ENCODE measurements around the gene CCND1. TPM values are rescaled to one million over a fixed set of nuclear protein-coding genes. Genes with fewer than 3 reads are reported as not detected.

Gene CCND1
- total RNA-seq, 1 experiment from 2014 or later: 868 TPM

DNA sequence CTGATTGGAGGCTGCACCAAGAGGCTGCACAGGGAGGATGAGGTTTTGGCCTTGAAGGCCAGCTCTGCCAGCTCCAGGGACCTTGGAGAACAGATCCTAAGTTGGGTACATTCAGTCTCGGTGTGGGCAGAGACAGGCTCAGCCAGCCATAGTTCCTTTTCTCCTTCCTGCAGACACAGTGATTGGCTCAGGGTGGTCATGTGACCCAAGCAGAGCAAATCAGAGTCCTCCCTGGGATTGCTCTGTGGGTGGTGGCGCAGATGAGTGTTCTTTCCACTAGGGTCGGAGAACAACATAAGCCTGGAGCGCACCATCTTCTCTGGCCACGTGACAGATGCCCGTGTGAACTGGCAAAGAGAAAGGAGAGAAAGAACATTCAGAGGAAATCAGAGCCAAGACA, 47.1 kb upstream of the CCND1 start:
- intact Hi-C loops (cut with micrococcal nuclease): no loop called here
- BruUV-seq (replicated peaks): no TSS peak

DNA sequence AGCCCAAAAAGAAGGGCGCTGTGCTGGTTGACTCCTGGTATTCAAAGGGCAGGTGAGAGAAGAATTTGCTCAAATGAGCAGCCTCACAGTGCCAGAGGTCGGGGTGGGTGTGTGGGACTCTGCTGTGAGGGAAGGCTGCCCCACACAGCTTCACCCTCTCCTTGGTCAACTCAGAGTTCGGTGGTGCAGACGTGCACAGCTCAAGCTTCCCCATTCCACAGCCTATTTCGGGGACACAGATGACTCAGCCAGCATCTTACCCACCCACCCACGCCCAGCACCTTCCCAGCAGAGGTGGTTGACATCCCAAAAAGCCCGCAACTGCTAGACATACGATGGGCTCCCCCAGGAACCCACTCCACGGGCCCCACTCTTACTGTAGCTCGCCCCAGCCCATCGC, 46.5 kb upstream of the CCND1 start:
- Histone ChIP-seq H3K9ac (ENCODE audit: low read length) (no peak overlapping the region), H4K20me1 (ENCODE audit: low read length) (no peaks in the 10 kb centered on the region), H3F3A (ENCODE audit: low read length, unreplicated experiment) (no peaks in the 10 kb centered on the region), H3K27ac (ENCODE audit: low read length) (no peak overlapping the region), H3K4me3 (ENCODE audit: low read length) (no peak overlapping the region), H3K36me3 (ENCODE audit: low read depth, low read length) (no peaks in the 10 kb centered on the region), H3K9me3 (ENCODE audit: low read length) (no peaks in the 10 kb centered on the region), H3K4me1 (ENCODE audit: insufficient read depth, low read length) (no peaks in the 10 kb centered on the region), H3K27me3 (ENCODE audit: low read length) (no peaks in the 10 kb centered on the region), H2AFZ (ENCODE audit: low read length) (no peak overlapping the region), H3K4me2 (ENCODE audit: low read length) (no peak overlapping the region), H3K79me2 (ENCODE audit: low read length) (no peaks in the 10 kb centered on the region), H3K9me2 (replicated peaks; ENCODE audit: low read length) (no peaks in the 10 kb centered on the region)
- intact Hi-C loops (cut with micrococcal nuclease): no loop called here
- DNase-seq: no peak
- POLR2A ChIA-PET (ENCODE audit: unreplicated experiment): no interaction called here
- ATAC-seq: no peak
- no TSS peak for BruUV-seq (replicated peaks)
- CTCF ChIA-PET: no interaction called here
- TF ChIP-seq EZH2 (IDR thresholded peaks at IDR 0.05; ENCODE audit: low read length, unreplicated experiment): no peak
- TF ChIP-seq EZH2phosphoT487 (IDR thresholded peaks at IDR 0.05; ENCODE audit: borderline replicate concordance, low read length): no peak
- TF ChIP-seq, protein P1, sequence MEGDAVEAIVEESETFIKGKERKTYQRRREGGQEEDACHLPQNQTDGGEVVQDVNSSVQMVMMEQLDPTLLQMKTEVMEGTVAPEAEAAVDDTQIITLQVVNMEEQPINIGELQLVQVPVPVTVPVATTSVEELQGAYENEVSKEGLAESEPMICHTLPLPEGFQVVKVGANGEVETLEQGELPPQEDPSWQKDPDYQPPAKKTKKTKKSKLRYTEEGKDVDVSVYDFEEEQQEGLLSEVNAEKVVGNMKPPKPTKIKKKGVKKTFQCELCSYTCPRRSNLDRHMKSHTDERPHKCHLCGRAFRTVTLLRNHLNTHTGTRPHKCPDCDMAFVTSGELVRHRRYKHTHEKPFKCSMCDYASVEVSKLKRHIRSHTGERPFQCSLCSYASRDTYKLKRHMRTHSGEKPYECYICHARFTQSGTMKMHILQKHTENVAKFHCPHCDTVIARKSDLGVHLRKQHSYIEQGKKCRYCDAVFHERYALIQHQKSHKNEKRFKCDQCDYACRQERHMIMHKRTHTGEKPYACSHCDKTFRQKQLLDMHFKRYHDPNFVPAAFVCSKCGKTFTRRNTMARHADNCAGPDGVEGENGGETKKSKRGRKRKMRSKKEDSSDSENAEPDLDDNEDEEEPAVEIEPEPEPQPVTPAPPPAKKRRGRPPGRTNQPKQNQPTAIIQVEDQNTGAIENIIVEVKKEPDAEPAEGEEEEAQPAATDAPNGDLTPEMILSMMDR (conservative IDR thresholded peaks at IDR 0.05; ENCODE audit: low read depth, low read length): no peak

More for the DNA sequence above, 47.1 kb upstream of the CCND1 start:
- CTCF ChIA-PET: no interaction called here
- no peaks in the 10 kb centered on the region for H3K9me2 ChIP-seq (replicated peaks; ENCODE audit: low read length)
- no peaks in the 10 kb centered on the region for H3K9me3 ChIP-seq (ENCODE audit: low read length)
- no peaks in the 10 kb centered on the region for H3K36me3 ChIP-seq (ENCODE audit: low read depth, low read length)
- no peak for DNase-seq
- no peak overlapping the region for H3K4me3 ChIP-seq (ENCODE audit: low read length)
- ATAC-seq: no peak
- H3F3A ChIP-seq (ENCODE audit: low read length, unreplicated experiment): no peaks in the 10 kb centered on the region
- H3K4me1 ChIP-seq (ENCODE audit: insufficient read depth, low read length): no peaks in the 10 kb centered on the region; the same call in 1 of the 2 replicates
- no peak for TF ChIP-seq EZH2 (IDR thresholded peaks at IDR 0.05; ENCODE audit: low read length, unreplicated experiment)
- TF ChIP-seq EZH2phosphoT487 (IDR thresholded peaks at IDR 0.05; ENCODE audit: borderline replicate concordance, low read length): no peak
- TF ChIP-seq, protein P1 (conservative IDR thresholded peaks at IDR 0.05; ENCODE audit: low read depth, low read length): no peak
- no peaks in the 10 kb centered on the region for H3K79me2 ChIP-seq (ENCODE audit: low read length)
- POLR2A ChIA-PET (ENCODE audit: unreplicated experiment): no interaction called here
- H3K27ac ChIP-seq (ENCODE audit: low read length): no peak overlapping the region
- H3K9ac ChIP-seq (ENCODE audit: low read length): no peak overlapping the region
- H2AFZ ChIP-seq (ENCODE audit: low read length): no peak overlapping the region
- H4K20me1 ChIP-seq (ENCODE audit: low read length): no peaks in the 10 kb centered on the region
- no peak overlapping the region for H3K4me2 ChIP-seq (ENCODE audit: low read length)
- H3K27me3 ChIP-seq (ENCODE audit: low read length): no peaks in the 10 kb centered on the region

DNA sequence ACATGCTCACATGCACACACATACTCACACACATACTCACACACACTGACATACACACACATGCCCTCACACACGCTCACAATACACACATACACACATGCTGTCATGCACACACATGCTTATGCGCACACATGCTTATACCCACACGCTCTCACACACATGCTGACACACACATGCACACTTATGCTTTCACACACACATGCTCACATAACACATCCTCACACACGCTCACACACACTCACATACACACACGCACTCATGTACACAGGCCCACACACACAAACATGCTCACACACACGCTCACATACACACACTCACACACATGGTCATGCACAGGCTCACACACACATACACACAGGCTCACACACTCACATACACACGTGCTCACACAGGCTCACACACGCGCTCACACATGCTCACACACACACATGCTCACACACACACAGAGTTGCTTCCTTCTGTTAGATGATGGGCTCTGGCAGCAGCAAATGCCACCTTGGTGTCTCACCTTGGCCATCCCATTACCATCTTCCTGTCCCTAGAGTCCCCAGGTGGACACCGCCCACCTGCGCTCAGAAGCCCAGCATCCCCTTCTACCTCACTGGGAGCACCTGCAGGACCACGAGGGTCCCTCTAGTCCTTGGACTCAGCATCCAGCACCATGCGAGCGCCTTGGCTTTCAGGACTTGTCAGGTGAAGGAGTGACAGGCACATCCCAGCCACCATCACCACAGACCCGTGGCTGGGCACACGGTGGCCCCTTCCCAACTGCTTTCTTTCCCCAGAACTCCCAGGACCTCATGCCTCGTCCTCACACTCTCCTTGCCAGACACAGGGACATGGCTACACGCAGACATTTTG, 44.9 kb upstream of the CCND1 start:
- POLR2A ChIA-PET (ENCODE audit: unreplicated experiment): no interaction called here
- no peak overlapping the region for H3K4me2 ChIP-seq (ENCODE audit: low read length)

More for the DNA sequence above, 44.9 kb upstream of the CCND1 start:
- H3K27ac ChIP-seq (ENCODE audit: low read length): no peak overlapping the region
- ATAC-seq (no peak), DNase-seq (no peak)
- no TSS peak for BruUV-seq (replicated peaks)
- no peak overlapping the region for H3K9ac ChIP-seq (ENCODE audit: low read length)
- H4K20me1 ChIP-seq (ENCODE audit: low read length): no peaks in the 10 kb centered on the region
- TF ChIP-seq EZH2phosphoT487 (IDR thresholded peaks at IDR 0.05; ENCODE audit: borderline replicate concordance, low read length): no peak
- TF ChIP-seq, protein P1 (conservative IDR thresholded peaks at IDR 0.05; ENCODE audit: low read depth, low read length): no peak
- TF ChIP-seq EZH2 (IDR thresholded peaks at IDR 0.05; ENCODE audit: low read length, unreplicated experiment): no peak
- intact Hi-C loops (cut with micrococcal nuclease): no loop called here
- H3K4me1 ChIP-seq (ENCODE audit: insufficient read depth, low read length): no peaks in the 10 kb centered on the region
- H3K4me3 ChIP-seq (ENCODE audit: low read length): no peak overlapping the region
- no peak overlapping the region for H2AFZ ChIP-seq (ENCODE audit: low read length)
- CTCF ChIA-PET: no interaction called here
- no peaks in the 10 kb centered on the region for H3K79me2 ChIP-seq (ENCODE audit: low read length)
- H3F3A ChIP-seq (ENCODE audit: low read length, unreplicated experiment): no peaks in the 10 kb centered on the region
- no peaks in the 10 kb centered on the region for H3K36me3 ChIP-seq (ENCODE audit: low read depth, low read length)
- no peaks in the 10 kb centered on the region for H3K9me2 ChIP-seq (replicated peaks; ENCODE audit: low read length)
- H3K9me3 ChIP-seq (ENCODE audit: low read length): no peaks in the 10 kb centered on the region
- H3K27me3 ChIP-seq (ENCODE audit: low read length): no peaks in the 10 kb centered on the region

Measured in PC-3 (cell line).